GM19455 (cell line): Measurements from ENCODE around the gene PMEPA1.

Experiments
- ATAC-seq: cut with Tn5 transposase; IDR thresholded peaks from one replicate; pipeline ENCODE4 v1.9.1; 2021; ENCODE audit not compliant: unreplicated experiment

Gene PMEPA1

DNA sequence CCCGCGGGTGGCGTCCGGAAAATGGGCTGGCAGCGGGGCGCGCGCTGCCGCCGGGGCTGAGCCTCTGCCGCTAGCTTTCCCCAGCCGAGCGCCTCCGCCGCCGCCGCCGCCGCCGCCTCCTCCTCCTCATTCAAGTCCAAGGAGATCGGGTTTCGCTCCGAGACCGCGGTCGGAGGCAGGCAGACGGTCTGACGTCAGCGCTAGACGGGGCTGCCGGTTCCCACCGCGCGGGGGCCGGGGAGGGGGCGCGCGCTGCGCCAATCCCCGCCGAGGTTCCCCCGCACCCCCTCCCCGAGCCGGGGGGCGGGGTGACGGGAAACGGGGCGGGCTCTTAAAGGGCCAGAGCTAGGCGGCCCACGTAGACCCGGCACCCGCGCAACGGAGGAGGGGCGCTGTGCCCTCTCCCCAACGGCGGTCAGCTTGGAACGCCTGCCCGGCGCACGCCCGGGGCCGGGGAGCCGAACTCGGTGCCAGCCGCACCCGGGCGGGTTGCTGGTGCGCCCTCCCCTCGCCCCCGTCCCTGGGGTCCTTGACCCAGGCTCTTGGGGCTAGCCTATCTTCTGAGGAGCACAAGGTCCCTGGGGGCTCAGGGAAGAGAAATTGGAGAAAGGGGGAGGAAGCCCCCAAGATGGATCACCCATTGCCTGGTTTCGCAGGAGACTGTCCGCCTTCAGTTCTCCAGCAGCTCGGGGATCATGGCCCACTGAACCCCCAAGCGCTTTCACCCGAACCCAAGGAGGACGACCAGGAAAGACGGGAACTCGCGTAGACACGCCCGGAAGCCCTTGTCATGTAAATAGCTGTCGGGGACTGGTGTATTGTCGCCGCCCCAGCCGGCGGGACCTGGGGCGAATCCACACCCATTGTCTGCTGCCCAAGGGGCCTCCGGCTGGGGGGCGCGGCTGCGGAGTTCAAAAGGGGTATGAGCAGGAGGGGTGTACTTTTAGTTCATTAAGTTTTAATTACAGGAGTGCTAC lies at the start of gene PMEPA1:
PMEPA1 (minus strand) TSS at position 193 of the 977 bp plus-strand sequence. CDS start 433 bp downstream, outside the sequence.
- ATAC-seq = peak; percentile 79

GRCh38 chr20:57757767-57758166 lies 48.0 kb upstream of the PMEPA1 start:
- no peak for ATAC-seq

DNA sequence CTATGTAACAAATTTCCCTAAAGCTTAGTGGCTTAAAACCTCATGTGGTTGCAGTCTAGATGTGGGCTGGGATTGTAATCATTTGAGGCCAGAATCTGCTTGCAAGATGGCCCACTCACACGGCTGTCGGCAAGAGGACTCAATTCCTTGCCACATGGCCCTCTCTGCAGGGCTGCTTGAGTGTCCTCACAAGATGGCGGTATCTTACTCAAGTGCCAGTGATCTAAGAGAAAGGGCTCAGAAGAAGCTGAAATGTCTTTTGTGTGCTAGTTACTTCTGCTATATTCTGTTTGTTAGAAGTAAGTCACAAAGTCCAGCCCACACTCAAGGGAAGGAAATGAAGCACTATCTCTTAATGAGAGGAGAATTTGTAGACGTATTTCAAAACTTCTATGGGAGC lies 47.1 kb upstream of the PMEPA1 start:
- no peak for ATAC-seq

- no peak for ATAC-seq
Measured at GRCh38 chr20:57756213-57756612, 46.4 kb upstream of the PMEPA1 start.

DNA sequence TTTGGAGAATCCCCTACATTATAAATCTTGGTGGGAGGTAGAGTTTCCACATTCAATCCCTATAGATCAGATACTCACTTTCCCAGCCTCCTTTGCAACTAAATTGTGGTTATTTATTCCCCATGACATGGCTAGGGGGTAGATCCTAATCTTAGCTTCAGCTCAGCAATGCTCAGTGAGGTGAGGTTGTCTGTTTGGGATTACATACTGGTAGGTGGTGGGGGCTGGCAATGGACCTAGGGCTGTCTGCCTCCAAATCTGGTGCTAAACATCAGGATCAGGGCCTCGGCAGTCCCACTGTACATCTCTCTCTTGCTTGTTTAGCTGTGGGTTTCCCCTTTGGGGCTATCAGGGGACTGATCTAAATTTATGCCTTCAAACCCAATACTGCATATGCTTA lies 45.8 kb upstream of the PMEPA1 start:
- no peak for ATAC-seq

- no peak for ATAC-seq
Measured at GRCh38 chr20:57754190-57754589, 44.4 kb upstream of the PMEPA1 start.

DNA sequence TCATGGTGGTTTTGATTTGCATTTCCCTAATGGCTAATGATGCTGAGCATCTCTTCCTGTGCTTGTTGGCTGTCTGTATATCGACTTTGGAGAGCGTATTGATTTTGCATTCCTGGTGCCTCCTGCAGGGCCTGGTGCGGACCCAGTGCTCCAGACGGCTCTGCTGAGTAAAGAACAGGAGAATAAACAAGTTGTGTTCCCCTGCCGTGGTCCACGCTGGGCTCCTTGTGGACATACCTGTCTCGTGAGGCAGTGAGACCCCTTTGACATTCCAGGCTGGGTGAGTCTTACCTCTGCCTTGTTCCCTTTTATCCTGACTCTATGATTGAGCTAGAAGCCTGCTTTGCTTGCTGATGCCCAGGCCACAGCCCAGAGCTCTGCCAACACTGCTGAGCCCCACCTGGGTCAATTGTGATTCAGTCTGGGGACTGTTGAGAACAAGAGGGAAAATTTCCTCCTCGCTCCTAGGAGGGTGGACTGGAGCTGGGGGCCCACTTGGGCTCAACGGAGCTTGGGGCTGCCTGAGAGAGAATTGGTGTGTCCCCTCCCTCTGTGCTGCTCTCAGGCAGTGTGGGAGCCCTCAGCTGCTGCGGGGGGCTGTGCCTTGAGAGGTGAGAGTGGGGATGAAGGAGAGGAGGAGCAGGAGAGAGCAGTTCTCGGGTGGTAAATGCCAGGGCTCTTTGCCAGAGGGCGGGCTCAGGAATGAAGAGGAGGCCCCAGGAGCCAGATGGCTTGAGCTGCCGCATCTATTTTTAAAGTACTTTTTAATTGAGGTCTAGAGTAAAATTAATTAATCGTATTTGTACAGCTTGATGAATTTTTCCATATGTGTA lies 43.7 kb upstream of the PMEPA1 start:
- ATAC-seq = no peak

DNA sequence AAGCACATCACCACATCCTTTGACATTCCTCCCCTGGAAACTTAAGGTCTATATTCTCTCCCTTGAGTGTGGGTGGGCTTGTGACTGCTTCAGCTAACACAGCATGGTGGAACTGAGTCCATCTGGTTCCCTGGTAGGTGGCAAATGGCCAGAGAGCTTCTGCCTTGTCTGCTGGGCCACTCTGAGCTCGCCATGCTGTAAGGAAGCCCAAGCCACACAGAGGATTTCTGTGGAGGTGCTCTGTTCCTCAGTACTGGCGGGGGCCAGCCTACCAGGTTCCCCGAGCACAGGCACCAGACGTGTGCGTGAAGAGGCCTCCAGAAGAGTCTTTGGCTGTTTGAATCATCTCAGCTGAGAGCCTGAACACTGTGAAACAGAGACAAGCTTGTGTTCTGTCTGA lies 41.6 kb upstream of the PMEPA1 start:
- no peak for ATAC-seq

GRCh38 chr20:57749869-57750268 lies 40.1 kb upstream of the PMEPA1 start:
- no peak for ATAC-seq

GRCh38 chr20:57749131-57749690 lies 39.4 kb upstream of the PMEPA1 start:
- ATAC-seq = no peak

DNA sequence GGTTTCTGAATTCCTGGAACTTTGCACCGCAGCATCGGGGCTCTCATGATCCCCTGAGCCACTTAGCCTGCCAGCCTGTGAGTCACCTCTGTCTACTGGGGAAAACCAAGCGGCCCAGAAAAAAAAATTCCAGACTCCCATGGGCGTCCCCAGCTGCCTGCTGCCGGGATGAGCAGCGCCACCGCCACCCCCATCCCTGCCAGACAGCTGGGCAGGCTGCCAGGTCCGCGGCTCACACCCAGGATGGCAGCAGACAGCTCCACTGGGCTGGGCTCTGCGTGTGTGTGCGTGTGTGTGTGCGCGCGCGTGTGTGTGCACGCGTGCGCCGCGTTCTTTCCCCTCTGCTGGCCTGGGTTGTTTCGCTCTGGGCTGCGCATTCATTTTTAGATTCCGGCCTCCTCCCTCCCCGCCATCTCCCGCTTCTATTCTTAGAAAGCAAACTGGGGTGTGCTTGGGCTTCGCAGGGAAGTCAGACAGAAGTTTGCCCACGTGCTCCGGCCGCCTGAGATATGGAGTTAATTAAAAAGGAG lies 38.9 kb upstream of the PMEPA1 start:
- no peak for ATAC-seq

GRCh38 chr20:57747861-57748481 lies 38.2 kb upstream of the PMEPA1 start:
- ATAC-seq = no peak

DNA sequence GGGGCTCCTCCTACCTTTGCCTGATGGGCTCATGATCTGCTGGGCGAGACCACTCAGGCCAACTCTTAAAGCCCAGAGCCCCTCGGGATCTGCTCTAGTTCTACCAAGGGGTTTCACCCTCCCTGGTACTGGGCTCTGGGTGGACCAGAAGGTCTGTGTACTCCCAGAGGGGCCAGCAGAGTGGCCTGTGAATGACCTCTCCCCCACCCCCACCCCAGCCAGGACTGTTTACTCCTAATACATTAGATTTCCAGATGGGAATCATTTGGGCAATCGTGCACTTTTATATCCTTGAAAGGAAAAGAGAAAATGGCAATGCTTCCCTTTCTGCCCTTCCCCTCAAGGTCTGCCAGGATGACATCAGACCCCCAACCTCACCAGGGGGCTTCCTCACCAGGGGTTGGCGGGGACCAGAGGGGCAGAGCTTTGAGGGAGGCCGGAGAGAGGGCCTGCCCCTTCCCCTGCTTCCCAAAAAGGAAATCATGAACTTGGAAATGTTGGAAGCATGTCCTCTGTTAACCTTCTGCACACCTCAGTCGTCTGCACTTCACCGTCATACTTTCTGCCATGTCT lies 37.1 kb upstream of the PMEPA1 start:
- no peak for ATAC-seq

DNA sequence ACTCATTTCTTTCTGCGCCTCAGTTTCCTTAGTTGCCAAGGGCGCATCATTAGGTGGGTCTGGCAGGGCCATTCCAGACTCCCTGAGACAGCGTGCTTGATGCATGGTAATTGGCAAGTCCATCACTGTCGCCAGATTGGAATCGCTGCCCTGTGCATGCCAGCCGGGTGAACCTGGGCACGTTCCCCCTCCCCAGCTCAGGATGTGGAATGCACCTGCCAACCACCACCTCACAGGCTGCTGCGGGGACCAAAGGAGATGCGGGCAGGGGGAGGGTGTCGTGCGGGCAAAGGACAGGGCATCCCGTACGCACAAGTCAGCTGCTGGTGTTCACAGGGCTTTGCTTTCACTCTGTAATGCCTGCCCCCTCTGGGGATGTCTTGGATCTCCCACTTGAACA lies 36.4 kb upstream of the PMEPA1 start:
- ATAC-seq = no peak

- no peak for ATAC-seq
Measured at GRCh38 chr20:57744206-57744605, 34.4 kb upstream of the PMEPA1 start.

DNA sequence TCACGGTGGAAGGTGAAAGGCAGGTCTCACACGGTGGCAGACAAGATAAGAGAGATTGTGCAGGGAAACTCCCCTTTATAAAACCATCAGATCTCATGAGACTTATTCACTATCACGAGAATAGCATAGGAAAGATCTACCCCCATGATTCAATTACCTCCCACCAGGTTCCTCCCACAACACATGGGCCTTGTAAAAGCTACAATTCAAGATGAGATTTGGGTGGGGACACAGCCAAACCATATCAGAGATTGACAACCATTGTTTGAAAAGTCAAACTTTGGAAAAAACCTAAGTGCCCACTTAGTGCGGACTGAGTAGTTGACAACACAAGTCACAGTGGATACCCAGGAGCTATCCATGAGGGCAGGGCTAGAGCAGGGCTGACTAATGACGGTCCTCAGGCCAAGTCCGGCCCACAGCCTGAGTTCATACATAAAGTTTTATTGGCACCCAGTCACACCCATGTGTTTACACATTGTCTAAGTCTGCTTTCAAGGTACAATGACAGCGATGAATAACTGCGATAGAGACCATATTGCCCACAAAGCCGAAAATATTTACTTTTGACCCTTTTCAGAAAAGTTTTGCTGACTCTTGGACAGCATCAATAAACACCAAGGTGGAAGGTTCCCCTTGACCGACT lies 33.8 kb upstream of the PMEPA1 start:
- ATAC-seq = no peak

DNA sequence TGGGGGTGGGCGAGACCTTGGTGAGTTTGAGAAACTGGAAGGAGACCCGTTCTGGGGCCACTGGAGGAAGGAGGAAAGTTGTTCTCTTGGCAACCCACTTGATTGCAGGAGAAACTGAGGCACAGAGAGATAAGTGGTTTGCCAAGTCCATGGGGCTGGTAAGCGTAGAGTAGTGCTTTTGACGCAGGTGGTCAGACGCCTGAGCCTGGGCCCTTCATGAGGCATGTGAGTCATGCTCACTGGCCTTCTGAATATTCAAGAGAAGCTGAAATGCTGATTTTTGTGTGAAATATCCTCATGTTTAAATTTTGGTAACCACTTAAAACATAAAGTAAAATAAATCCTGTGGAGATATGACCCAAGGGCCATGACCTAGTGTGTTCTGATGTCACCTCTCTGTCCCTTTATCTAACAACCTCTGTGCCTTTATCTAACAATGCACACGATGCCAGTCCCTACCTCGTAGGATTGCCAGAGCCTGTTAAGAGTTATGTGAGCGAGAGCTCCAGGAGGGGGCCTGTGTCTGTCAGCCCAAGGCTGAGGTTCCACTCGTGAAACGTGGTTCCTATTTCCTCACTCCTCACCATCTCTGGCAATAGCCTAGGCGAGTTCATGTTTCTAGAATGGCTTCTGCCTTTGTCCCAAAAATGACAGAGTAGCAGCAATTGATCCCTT lies 32.8 kb upstream of the PMEPA1 start:
- no peak for ATAC-seq

GRCh38 chr20:57738484-57738883 lies 28.7 kb upstream of the PMEPA1 start:
- ATAC-seq = no peak

- no peak for ATAC-seq
Measured at GRCh38 chr20:57738053-57738452, 28.2 kb upstream of the PMEPA1 start.
